Spleen (tissue), 11 donors: ENCODE measurements around the gene ARHGEF39. TPM values are rescaled to one million over a fixed set of nuclear protein-coding genes. Genes with fewer than 3 reads are reported as not detected.

Experiments used
- DNase-seq: peaks from one replicate; pipeline ENCODE4 v3.0.0-alpha.2; 2020
- H3K27ac ChIP-seq, 8 donors: fragments of 200-600 bp; sonication (generic) in 7 of 8; 1 replicate in 4 of 8; 2 replicates in 4 of 8; pipeline versions ENCODE4 v1.5.0 to v1.8.0; 2016 to 2021; ENCODE audit warnings: inconsistent platforms in 4 of 8, mild to moderate bottlenecking in 4 of 8, moderate library complexity in 1 of 8
- H3K27me3 ChIP-seq, 7 donors: fragments of 200-600 bp; sonication (generic) in 6 of 7; replicated peaks in 1 of 7; 1 replicate in 4 of 7; 2 replicates in 3 of 7; pipeline versions ENCODE4 v1.5.0 to v1.8.0; 2016 to 2021; ENCODE audit warnings: inconsistent platforms in 3 of 7, mild to moderate bottlenecking in 1 of 7
- H3K36me3 ChIP-seq, 6 donors: fragments of 200-600 bp; sonication (generic) in 5 of 6; 1 replicate in 4 of 6; 2 replicates in 2 of 6; pipeline versions ENCODE4 v1.5.0 to v1.8.0; 2016 to 2021; ENCODE audit warnings: inconsistent platforms in 2 of 6
- H3K4me1 ChIP-seq, 6 donors: fragments of 200-600 bp; sonication (generic) in 5 of 6; 1 replicate in 3 of 6; 2 replicates in 3 of 6; pipeline versions ENCODE4 v1.5.0 to v1.8.0; 2016 to 2021; ENCODE audit warnings: inconsistent platforms in 3 of 6
- H3K4me3 ChIP-seq, 8 donors: fragments of 200-600 bp; sonication (generic) in 7 of 8; 1 replicate in 4 of 8; 2 replicates in 4 of 8; pipeline versions ENCODE4 v1.5.0 to v1.8.0; 2016 to 2021; ENCODE audit warnings: inconsistent platforms in 4 of 8, mild to moderate bottlenecking in 4 of 8, moderate library complexity in 2 of 8
- H3K9me3 ChIP-seq, 8 donors: fragments of 200-600 bp; sonication (generic) in 7 of 8; 1 replicate in 4 of 8; 2 replicates in 4 of 8; pipeline versions ENCODE4 v1.5.0 to v1.8.0; 2016 to 2021; ENCODE audit warnings: inconsistent platforms in 4 of 8
- POLR2A ChIP-seq, 3 donors: fragments of 450-650 bp; IDR thresholded peaks; one replicate each; pipeline ENCODE4 v1.5.1; 2017; ENCODE audit warnings: antibody characterized with exemption in 3 of 3, mild to moderate bottlenecking in 1 of 3
- POLR2AphosphoS5 ChIP-seq, 3 donors: sonication (generic); formaldehyde crosslinking; IDR thresholded peaks; one replicate each; pipeline ENCODE4 v1.5.1; 2017; ENCODE audit warnings: antibody characterized with exemption in 3 of 3
- WGBS, 5 donors: extraction: QIAGEN DNeasy Blood & Tissue Kit in 3 of 5; methylation state at CpG; one replicate each; pipeline versions ENCODE4 v1.1.5 to v1.1.7; 2013 to 2018; 5-methylcytosine and 5-hydroxymethylcytosine counted together
- intact Hi-C: fragments of 100-400 bp; cut with DNase I; formaldehyde crosslinking; loops from one replicate; pipeline ENCODE4 v1.15.0; 2023; ENCODE audit warnings: low total_unique reads
- polyA plus RNA-seq, 3 donors: library from polyadenylated mRNA; stranded (reverse); fragments of 200-250 nt; gene quantifications; one replicate each; pipeline ENCODE4 v1.2.1, GENCODE V29; 2013
- total RNA-seq, 7 donors: library from RNA; depleted of rRNA in 3 of 7; stranded (reverse); fragments of >200 nt in 3 of 7; fragmentation: NEBNext Ultra II Directional in 4 of 7; extraction: Animal tissue kit (Norgen Biotek cat#: 25700) in 4 of 7; gene quantifications; one replicate each; pipeline versions ENCODE4 v1.1.0 to v1.2.1, GENCODE V29; 2016 to 2021
- TF ChIP-seq, protein P1 (sequence below), 11 experiments: fragments of 200-600 bp in 7 of 11; fragments of 450-650 bp in 4 of 11; sonication (generic) in 4 of 11; IDR thresholded peaks in 8 of 11; conservative IDR thresholded peaks in 3 of 11; 1 replicate in 7 of 11; 2 replicates in 4 of 11; pipeline versions ENCODE4 v1.4.0 to v1.8.0; 2016 to 2021; ENCODE audit warnings: antibody characterized with exemption in 11 of 11, inconsistent platforms in 4 of 11, mild to moderate bottlenecking in 1 of 11
- donor health status: healthy with polysubstance abuse.
- donor health status: DM: no; HTN: no; CAD: no; lungs with moderate emphysema.
- donor health status: DM: no; HTN: no; CAD: no.
- donor health status: Bipolar disorder and iron deficiency.
- donor health status: healthy.
- donor health status: DM: no; HTN: no; CAD: no.
- donor health status: DM: yes; HTN: yes; CAD: no.

The ARHGEF39 gene
- total and polyA plus RNA-seq, 10 donors, result 0.89 to 2.9 (median 1.3) TPM

DNA sequence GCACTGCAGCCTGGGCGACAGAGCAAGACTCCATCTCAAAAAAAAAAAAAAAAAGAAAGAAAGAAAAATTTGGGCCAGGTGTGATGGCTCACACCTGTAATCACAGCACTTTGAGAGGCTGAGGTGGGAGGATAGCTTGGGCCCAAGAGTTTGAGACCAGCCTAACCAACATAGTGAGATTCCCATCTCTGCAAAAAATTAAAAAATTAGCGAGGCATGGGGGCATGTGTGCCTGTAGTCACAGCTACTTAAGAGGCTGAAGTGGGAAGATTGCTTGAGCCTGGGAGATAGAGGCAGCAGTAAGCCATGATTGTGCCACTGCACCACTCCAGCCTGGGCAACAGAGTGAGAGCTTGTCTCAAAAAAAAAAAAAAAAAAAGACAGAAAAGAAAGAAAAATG, 11.4 kb downstream of the ARHGEF39 start:
- Histone ChIP-seq H3K9me3 (no peaks in the 10 kb centered on the region), H3K27me3 (no peaks in the 10 kb centered on the region), H3K36me3 (no peaks in the 10 kb centered on the region), H3K27ac (peak overlapping the region in 2 of 8 donors; percentile 13 to 95), H3K4me1 (peaks cover 19 to 83% (median 50%) of the 10 kb centered on the region in 6 donors), H3K4me3 (no peak overlapping the region)
- DNase-seq, result no peak
- WGBS, 5 donors, result 92 to 96% (median 94%) methylated on average over 2 of the region's 2 CpGs
- intact Hi-C loops, result no loop called here
- TF ChIP-seq POLR2AphosphoS5 (IDR thresholded peaks at IDR 0.05) (no peak), POLR2A (IDR thresholded peaks at IDR 0.05) (no peak)
- TF ChIP-seq, protein P1, sequence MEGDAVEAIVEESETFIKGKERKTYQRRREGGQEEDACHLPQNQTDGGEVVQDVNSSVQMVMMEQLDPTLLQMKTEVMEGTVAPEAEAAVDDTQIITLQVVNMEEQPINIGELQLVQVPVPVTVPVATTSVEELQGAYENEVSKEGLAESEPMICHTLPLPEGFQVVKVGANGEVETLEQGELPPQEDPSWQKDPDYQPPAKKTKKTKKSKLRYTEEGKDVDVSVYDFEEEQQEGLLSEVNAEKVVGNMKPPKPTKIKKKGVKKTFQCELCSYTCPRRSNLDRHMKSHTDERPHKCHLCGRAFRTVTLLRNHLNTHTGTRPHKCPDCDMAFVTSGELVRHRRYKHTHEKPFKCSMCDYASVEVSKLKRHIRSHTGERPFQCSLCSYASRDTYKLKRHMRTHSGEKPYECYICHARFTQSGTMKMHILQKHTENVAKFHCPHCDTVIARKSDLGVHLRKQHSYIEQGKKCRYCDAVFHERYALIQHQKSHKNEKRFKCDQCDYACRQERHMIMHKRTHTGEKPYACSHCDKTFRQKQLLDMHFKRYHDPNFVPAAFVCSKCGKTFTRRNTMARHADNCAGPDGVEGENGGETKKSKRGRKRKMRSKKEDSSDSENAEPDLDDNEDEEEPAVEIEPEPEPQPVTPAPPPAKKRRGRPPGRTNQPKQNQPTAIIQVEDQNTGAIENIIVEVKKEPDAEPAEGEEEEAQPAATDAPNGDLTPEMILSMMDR (IDR thresholded peaks at IDR 0.05 in 8 of 11, conservative IDR thresholded peaks at IDR 0.05 in 3 of 11), result no peak

DNA sequence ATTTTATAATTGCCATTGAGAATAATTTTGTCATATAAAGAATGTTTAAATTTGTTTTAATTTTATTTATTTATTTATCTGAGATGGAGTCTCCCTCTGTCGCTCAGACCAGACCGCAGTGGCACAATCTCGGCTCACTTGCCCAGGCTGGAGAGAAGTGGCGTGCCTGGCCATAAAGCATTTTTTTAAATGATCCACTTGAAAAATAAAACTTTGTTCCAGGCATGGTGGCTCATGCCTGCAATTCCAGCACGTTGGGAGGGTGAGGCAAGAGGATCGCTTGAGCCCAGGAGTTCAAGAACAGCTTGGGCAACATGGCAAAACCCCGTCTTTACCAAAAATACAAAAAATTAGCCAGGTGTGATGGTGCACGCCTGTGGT, 12.2 kb downstream of the ARHGEF39 start:
- H3K27ac ChIP-seq, result peak overlapping the region in 3 of 8 donors; percentile 7 to 95 (median 13)
- H3K4me1 ChIP-seq, result peaks cover 27 to 89% (median 58%) of the 10 kb centered on the region in 6 donors
- H3K4me3 ChIP-seq, result no peak overlapping the region
- 91 to 94% (median 93%) methylated on average over 8 of the region's 8 CpGs for WGBS, 5 donors
- TF ChIP-seq POLR2A (IDR thresholded peaks at IDR 0.05) (no peak), POLR2AphosphoS5 (IDR thresholded peaks at IDR 0.05) (no peak)
- TF ChIP-seq, protein P1 (IDR thresholded peaks at IDR 0.05 in 8 of 11, conservative IDR thresholded peaks at IDR 0.05 in 3 of 11), result no peak
- DNase-seq, result no peak
- no peaks in the 10 kb centered on the region for H3K27me3 ChIP-seq
- intact Hi-C loops, result no loop called here
- H3K9me3 ChIP-seq, result no peaks in the 10 kb centered on the region
- no peaks in the 10 kb centered on the region for H3K36me3 ChIP-seq

DNA sequence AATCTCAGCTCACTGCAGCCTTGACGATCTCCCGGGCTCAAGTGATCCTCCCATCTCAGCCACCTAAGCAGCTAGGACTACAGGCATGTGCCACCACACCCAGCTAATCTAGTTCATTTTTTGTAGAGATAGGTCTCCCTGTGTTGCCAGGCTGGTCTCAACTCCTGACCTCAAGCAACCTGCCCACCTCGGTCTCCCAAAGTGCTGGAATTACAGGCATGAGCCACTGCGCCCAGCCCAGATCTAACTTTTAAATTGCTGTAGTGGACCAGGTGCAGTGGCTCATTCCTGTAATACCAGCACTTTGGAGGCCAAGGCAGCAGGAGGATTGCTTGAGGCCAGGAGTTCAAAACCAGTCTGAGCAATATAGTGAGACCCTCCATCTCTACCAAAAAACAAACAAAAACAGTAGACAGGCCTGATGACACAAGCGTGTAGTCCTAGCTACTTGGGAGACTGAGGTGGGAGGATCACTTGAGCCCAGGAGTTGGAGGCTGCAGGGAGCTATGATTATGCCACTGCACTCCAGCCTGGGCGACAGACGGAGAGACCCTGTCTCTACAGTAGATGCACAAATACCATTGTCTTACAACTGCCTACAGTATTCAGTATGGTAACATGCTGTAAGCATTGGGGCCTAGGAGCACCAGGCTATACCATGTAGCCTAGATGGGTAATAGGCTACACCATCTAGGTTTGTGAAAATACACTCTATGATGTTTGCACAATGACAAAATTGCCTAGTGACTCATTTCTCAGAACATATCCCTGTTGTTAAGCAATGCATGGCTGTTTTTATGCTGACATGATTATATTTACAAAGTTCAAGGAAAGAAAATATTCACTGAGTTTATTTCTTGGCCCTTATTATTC, 12.8 kb downstream of the ARHGEF39 start:
- DNase-seq, result no peak
- 89 to 94% (median 91%) methylated on average over 7 of the region's 7 CpGs for WGBS, 5 donors
- Histone ChIP-seq H3K9me3 (no peaks in the 10 kb centered on the region), H3K36me3 (no peaks in the 10 kb centered on the region), H3K4me3 (no peak overlapping the region), H3K27me3 (no peaks in the 10 kb centered on the region), H3K27ac (peak overlapping the region in 4 of 8 donors; percentile 85 to 95 (median 93)), H3K4me1 (peaks cover 29 to 89% (median 59%) of the 10 kb centered on the region in 6 donors)
- TF ChIP-seq, protein P1 (IDR thresholded peaks at IDR 0.05 in 8 of 11, conservative IDR thresholded peaks at IDR 0.05 in 3 of 11), result no peak
- TF ChIP-seq POLR2AphosphoS5 (IDR thresholded peaks at IDR 0.05) (no peak), POLR2A (IDR thresholded peaks at IDR 0.05) (no peak)
- intact Hi-C loops, result no loop called here
